Measurements from ENCODE around the gene BTBD9.

DNA sequence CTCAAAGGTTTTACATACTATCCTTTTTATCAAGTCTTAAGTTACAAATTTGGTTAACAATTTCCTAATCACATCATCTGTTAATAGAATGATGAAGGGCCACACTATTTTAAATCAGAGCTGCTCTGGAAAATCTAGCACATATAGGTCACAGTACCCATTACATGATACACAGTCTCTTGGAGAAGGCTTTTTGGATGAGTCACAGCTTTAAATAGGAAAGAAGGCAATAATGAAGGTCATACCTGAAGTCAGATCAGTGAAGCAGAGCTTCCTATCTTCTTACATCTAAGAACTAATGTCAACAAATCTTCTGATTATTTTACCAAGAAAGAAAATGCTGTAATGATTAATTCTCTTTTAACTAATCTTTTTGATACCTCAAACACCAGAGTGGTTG is 248.5 kb downstream of the BTBD9 start:
- TF ChIP-seq, protein P1, sequence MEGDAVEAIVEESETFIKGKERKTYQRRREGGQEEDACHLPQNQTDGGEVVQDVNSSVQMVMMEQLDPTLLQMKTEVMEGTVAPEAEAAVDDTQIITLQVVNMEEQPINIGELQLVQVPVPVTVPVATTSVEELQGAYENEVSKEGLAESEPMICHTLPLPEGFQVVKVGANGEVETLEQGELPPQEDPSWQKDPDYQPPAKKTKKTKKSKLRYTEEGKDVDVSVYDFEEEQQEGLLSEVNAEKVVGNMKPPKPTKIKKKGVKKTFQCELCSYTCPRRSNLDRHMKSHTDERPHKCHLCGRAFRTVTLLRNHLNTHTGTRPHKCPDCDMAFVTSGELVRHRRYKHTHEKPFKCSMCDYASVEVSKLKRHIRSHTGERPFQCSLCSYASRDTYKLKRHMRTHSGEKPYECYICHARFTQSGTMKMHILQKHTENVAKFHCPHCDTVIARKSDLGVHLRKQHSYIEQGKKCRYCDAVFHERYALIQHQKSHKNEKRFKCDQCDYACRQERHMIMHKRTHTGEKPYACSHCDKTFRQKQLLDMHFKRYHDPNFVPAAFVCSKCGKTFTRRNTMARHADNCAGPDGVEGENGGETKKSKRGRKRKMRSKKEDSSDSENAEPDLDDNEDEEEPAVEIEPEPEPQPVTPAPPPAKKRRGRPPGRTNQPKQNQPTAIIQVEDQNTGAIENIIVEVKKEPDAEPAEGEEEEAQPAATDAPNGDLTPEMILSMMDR (IDR thresholded peaks at IDR 0.05), result no peak
- no peak for TF ChIP-seq POLR2A (IDR thresholded peaks at IDR 0.05)
